GM12892 (cell line): ENCODE data around the gene FSTL4.

Experiments
- DNase-seq: peaks from one replicate; pipeline ENCODE4 v3.0.0; 2011; ENCODE audit not compliant: insufficient read length
- FAIRE-seq: peaks from 2 replicates; lab custom pipeline; 2011; peaks lifted over from hg19 to GRCh38; lab: Jason Lieb, UNC
- POLR2A ChIP-seq: IDR thresholded peaks from 2 replicates; pipeline ENCODE4 v1.6.1; 2011; ENCODE audit warnings: low read depth, low read length, control low read depth
- POLR2AphosphoS5 ChIP-seq: IDR thresholded peaks from 2 replicates; pipeline ENCODE4 v1.6.1; 2011; ENCODE audit warnings: low read depth, low read length, control low read depth
- TAF1 ChIP-seq: IDR thresholded peaks from 2 replicates; pipeline ENCODE4 v1.6.1; 2011; ENCODE audit warnings: low read depth, mild to moderate bottlenecking, control low read depth, low read length, borderline replicate concordance

Gene FSTL4

GRCh38 chr5:133319905-133320520 is 292.3 kb downstream of the FSTL4 start:
- FAIRE-seq (no peak), DNase-seq (no peak)
- no peak for TF ChIP-seq POLR2A
- TF ChIP-seq TAF1 = no peak
- TF ChIP-seq POLR2AphosphoS5 = no peak

GRCh38 chr5:133319244-133319643 is 293.1 kb downstream of the FSTL4 start:
- DNase-seq (no peak), FAIRE-seq (no peak)
- no peak for TF ChIP-seq POLR2AphosphoS5
- TF ChIP-seq POLR2A = no peak
- no peak for TF ChIP-seq TAF1

GRCh38 chr5:133317558-133317957 is 294.8 kb downstream of the FSTL4 start:
- DNase-seq (no peak), FAIRE-seq (no peak)
- TF ChIP-seq POLR2A (no peak), TAF1 (no peak), POLR2AphosphoS5 (no peak)

GRCh38 chr5:133316346-133317343 is 295.7 kb downstream of the FSTL4 start:
- DNase-seq (no peak), FAIRE-seq (no peak)
- no peak for TF ChIP-seq POLR2AphosphoS5
- no peak for TF ChIP-seq TAF1
- no peak for TF ChIP-seq POLR2A

GRCh38 chr5:133314086-133314485 is 298.3 kb downstream of the FSTL4 start:
- no peak for FAIRE-seq
- no peak for DNase-seq
- no peak for TF ChIP-seq POLR2A
- TF ChIP-seq TAF1 = no peak
- no peak for TF ChIP-seq POLR2AphosphoS5

GRCh38 chr5:133311176-133311575 is 301.2 kb downstream of the FSTL4 start:
- TF ChIP-seq POLR2A = no peak
- no peak for TF ChIP-seq POLR2AphosphoS5
- no peak for TF ChIP-seq TAF1
- no peak for FAIRE-seq
- no peak for DNase-seq

- FAIRE-seq = no peak
- no peak for DNase-seq
- TF ChIP-seq TAF1 (no peak), POLR2A (no peak), POLR2AphosphoS5 (no peak)
Measured at GRCh38 chr5:133309984-133310621, 302.2 kb downstream of the FSTL4 start.

GRCh38 chr5:133309166-133309795 is 303.1 kb downstream of the FSTL4 start:
- FAIRE-seq = no peak
- TF ChIP-seq TAF1 (no peak), POLR2AphosphoS5 (no peak), POLR2A (no peak)
- DNase-seq = no peak

- DNase-seq = no peak
- peak; percentile 33 for FAIRE-seq
- TF ChIP-seq POLR2A = no peak
- TF ChIP-seq POLR2AphosphoS5 = no peak
- no peak for TF ChIP-seq TAF1
Measured at GRCh38 chr5:133307275-133307674, 305.1 kb downstream of the FSTL4 start.

GRCh38 chr5:133304707-133305216 is 307.6 kb downstream of the FSTL4 start:
- TF ChIP-seq TAF1 (no peak), POLR2AphosphoS5 (no peak), POLR2A (no peak)
- FAIRE-seq (no peak), DNase-seq (no peak)
